ENCODE measurements around the gene POLR2H. TPM values are rescaled to one million over a fixed set of nuclear protein-coding genes. Genes with fewer than 3 reads are reported as not detected.

The POLR2H gene
- total RNA-seq, 1 donor from 2014 or later, result 24.3 TPM

GRCh38 chr3:184372296-184372821 is 10.8 kb downstream of the POLR2H start:
- DNase-seq, result no peak
- intact Hi-C loops (cut with micrococcal nuclease), result loop anchor here (5.0 kb wide), 1 partner anchor 170 kb away; no protein-coding TSS in a partner anchor
- TF ChIP-seq CTCF (IDR thresholded peaks at IDR 0.05; ENCODE audit: borderline replicate concordance), result no peak
- peaks cover 14% of the 10 kb centered on the region for H3K36me3 ChIP-seq
- no peaks in the 10 kb centered on the region for H3K9me3 ChIP-seq (replicated peaks)
- H3K4me1 ChIP-seq, result peaks cover 26% of the 10 kb centered on the region
- H3K4me3 ChIP-seq, result no peak overlapping the region
- no peak overlapping the region for H3K27ac ChIP-seq (replicated peaks)
- peaks cover 36% of the 10 kb centered on the region for H3K27me3 ChIP-seq (ENCODE audit: low read depth)

- H3K36me3 ChIP-seq, result peaks cover 8% of the 10 kb centered on the region
- intact Hi-C loops (cut with micrococcal nuclease), result loop anchor here (5.0 kb wide), 1 partner anchor 169 kb away; no protein-coding TSS in a partner anchor
- no peak for TF ChIP-seq CTCF (IDR thresholded peaks at IDR 0.05; ENCODE audit: borderline replicate concordance)
- no peaks in the 10 kb centered on the region for H3K9me3 ChIP-seq (replicated peaks)
- no peak overlapping the region for H3K27ac ChIP-seq (replicated peaks)
- peaks cover 42% of the 10 kb centered on the region for H3K27me3 ChIP-seq (ENCODE audit: low read depth)
- no peak overlapping the region for H3K4me3 ChIP-seq
- H3K4me1 ChIP-seq, result peaks cover 31% of the 10 kb centered on the region
- no peak for DNase-seq
Observed at GRCh38 chr3:184372911-184373310, 11.4 kb downstream of the POLR2H start.

GRCh38 chr3:184373422-184373821 is 11.9 kb downstream of the POLR2H start:
- Histone ChIP-seq H3K9me3 (replicated peaks) (no peaks in the 10 kb centered on the region), H3K4me1 (peaks cover 31% of the 10 kb centered on the region), H3K27me3 (ENCODE audit: low read depth) (peaks cover 47% of the 10 kb centered on the region), H3K4me3 (no peak overlapping the region), H3K27ac (replicated peaks) (no peak overlapping the region), H3K36me3 (peaks cover 3% of the 10 kb centered on the region)
- intact Hi-C loops (cut with micrococcal nuclease), result loop anchor here (5.0 kb wide), 1 partner anchor 169 kb away; no protein-coding TSS in a partner anchor
- DNase-seq, result no peak
- no peak for TF ChIP-seq CTCF (IDR thresholded peaks at IDR 0.05; ENCODE audit: borderline replicate concordance)

- Histone ChIP-seq H3K27me3 (ENCODE audit: low read depth) (peaks cover 69% of the 10 kb centered on the region), H3K4me3 (no peak overlapping the region), H3K36me3 (no peaks in the 10 kb centered on the region), H3K9me3 (replicated peaks) (no peaks in the 10 kb centered on the region), H3K4me1 (peaks cover 35% of the 10 kb centered on the region), H3K27ac (replicated peaks) (no peak overlapping the region)
- DNase-seq, result no peak
- TF ChIP-seq CTCF (IDR thresholded peaks at IDR 0.05; ENCODE audit: borderline replicate concordance), result no peak
- intact Hi-C loops (cut with micrococcal nuclease), result no loop called here
Observed at GRCh38 chr3:184375747-184376461, 14.4 kb downstream of the POLR2H start.

GRCh38 chr3:184377374-184377773 is 15.9 kb downstream of the POLR2H start:
- H3K9me3 ChIP-seq (replicated peaks), result no peaks in the 10 kb centered on the region
- intact Hi-C loops (cut with micrococcal nuclease), result no loop called here
- no peak overlapping the region for H3K4me3 ChIP-seq
- H3K27me3 ChIP-seq (ENCODE audit: low read depth), result peaks cover 83% of the 10 kb centered on the region
- no peak for DNase-seq
- H3K27ac ChIP-seq (replicated peaks), result peak overlapping the region; percentile 78
- H3K4me1 ChIP-seq, result peaks cover 39% of the 10 kb centered on the region
- H3K36me3 ChIP-seq, result no peaks in the 10 kb centered on the region
- TF ChIP-seq CTCF (IDR thresholded peaks at IDR 0.05; ENCODE audit: borderline replicate concordance), result no peak
